ENCODE results near the gene TST.

TST gene

GRCh38 chr22:37047006-37047405 lies 27.8 kb upstream of the TST start:
- Mint-ChIP-seq H3K4me1 (peaks cover 2% of the 10 kb centered on the region), H3K36me3 (no peaks in the 10 kb centered on the region), H3K4me3 (no peak overlapping the region), H3K27ac (no peak overlapping the region), H3K9me3 (no peaks in the 10 kb centered on the region), H3K27me3 (no peaks in the 10 kb centered on the region)
- no peak for DNase-seq (ENCODE audit: low spot score in 2 of 2)
- ATAC-seq (ENCODE audit: low read depth) = no peak

DNA sequence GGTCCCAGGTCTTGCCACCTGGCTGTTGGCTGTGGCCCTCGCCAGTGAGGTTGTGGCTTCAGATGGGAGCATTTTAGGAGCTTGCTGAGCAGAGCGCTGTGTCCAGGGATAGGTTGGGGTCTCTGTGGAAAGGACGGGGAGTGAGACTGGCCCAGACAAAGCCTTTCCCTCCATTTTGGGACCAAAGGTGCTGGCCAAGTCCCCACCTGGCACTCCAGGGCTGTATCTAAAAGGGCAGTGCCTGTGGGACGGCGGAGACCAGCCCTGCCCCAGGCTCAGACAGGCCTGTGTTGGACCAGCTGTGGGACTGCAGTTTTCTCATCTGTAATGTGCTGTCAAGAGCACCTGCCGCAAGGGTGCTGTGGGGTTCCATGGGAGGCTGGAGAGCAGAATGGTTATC lies 27.3 kb upstream of the TST start:
- no peaks in the 10 kb centered on the region for H3K9me3 Mint-ChIP-seq
- H3K27ac Mint-ChIP-seq = no peak overlapping the region
- DNase-seq (ENCODE audit: low spot score in 2 of 2) (no peak), ATAC-seq (ENCODE audit: low read depth) (no peak)
- peaks cover 2% of the 10 kb centered on the region for H3K4me1 Mint-ChIP-seq
- H3K4me3 Mint-ChIP-seq = no peak overlapping the region
- no peaks in the 10 kb centered on the region for H3K36me3 Mint-ChIP-seq
- peaks cover under 1% of the 10 kb centered on the region for H3K27me3 Mint-ChIP-seq

DNA sequence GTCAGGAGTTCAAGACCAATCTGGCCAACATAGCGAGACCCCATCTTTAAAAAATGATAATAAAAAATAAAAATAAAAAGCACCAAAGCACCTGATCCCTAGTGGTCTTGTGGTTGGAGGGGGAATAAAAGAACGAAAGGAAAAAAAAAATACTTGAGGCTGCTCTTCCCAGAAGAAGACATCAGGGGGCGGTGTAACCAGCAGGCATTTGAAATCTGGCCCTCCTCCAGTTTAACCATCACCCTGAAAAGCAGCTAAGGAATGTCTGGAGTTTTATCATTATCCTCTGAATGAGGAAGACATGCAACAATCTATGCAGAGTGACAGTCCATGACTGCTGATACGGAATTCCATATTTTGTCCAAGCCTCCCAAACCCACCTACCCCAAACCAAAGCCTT lies 26.7 kb upstream of the TST start:
- H3K9me3 Mint-ChIP-seq = no peaks in the 10 kb centered on the region
- peaks cover 2% of the 10 kb centered on the region for H3K4me1 Mint-ChIP-seq
- H3K27ac Mint-ChIP-seq = no peak overlapping the region
- H3K36me3 Mint-ChIP-seq = no peaks in the 10 kb centered on the region
- ATAC-seq (ENCODE audit: low read depth) = no peak
- no peak overlapping the region for H3K4me3 Mint-ChIP-seq
- H3K27me3 Mint-ChIP-seq = peaks cover 3% of the 10 kb centered on the region
- no peak for DNase-seq (ENCODE audit: low spot score in 2 of 2)

DNA sequence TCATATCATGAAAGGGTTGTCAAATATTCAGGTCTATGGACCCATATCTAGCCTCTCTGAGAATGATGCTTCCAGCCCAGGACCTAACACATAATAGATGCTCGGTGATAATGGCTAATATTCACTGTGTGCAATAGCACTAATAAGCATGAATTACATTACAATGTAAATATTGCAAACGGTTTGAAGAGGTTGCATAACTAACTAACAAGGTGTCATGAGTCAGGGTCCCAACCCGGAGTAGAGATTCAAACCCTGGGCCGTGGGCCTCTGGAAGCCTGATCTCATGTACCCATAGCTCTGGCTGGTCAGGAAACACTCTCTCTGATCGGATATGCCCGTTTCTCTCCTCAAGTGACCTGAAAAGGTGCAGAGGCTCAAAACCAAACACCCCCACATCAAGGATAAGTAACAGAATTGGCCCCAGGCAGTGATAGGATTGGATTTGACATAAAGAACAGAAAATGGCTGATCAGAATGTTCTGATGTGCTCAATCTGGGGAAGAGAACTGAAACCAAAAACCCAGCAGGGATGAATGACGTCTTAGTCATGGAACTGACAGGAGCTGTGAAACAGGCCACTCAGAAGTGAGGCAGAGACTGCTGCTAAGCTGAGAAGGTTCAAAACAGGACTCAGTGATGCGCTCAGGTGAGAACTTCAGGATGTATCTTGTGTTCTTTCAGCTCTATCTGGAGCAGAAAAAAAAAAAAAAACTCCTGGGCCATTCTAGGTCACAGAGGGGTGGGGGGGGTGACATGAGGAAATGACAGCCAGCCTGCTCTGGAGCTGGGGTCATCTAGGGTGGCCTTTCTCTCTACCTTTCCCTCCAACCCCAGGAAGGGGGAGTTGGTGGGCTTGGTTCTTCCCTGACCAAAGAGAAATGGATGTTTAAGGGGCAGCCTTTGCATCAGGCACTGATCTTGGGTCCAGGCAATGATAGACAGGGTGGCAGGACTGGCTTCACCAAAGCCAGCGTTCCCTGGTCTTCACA lies 25.7 kb upstream of the TST start:
- Mint-ChIP-seq H3K27ac (no peak overlapping the region), H3K27me3 (peaks cover 6% of the 10 kb centered on the region), H3K9me3 (no peaks in the 10 kb centered on the region), H3K4me3 (no peak overlapping the region), H3K36me3 (no peaks in the 10 kb centered on the region), H3K4me1 (peaks cover 2% of the 10 kb centered on the region)
- DNase-seq (ENCODE audit: low spot score in 2 of 2) (no peak), ATAC-seq (ENCODE audit: low read depth) (peak; percentile 59)

DNA sequence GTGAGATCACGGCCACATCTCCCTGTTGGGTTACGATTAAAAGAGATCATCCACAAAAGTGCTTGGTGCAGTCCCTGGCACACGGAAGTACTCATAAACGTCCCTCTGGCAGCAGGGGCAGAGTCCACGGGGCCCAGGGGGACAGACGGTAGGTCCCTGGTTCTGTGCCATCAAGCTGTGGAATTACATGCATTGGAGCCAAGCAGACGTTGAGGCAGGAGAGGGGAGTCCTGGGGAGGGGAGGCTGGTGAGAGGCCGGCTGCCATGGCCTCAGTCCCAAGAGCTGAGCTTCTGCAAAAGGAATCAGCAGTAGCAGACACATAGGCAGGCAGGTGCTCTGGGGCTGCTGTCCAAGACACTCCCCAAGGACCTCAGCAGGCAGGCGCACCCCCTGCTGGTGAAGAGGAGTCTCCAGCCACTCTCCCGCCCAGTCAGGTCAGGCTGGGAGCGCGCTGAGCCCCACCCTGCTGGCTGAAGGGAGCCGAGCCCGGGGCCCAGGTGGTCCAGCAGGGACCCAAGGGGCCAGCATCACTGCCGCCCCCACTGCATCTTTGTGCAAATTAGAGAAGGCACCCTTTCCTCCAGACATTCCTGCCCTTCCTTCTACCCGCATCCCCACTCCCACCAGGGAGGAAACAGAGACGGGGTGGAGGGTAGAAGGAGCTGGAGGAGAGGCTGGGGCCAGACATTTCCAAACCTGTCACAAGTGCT lies 24.7 kb upstream of the TST start:
- Mint-ChIP-seq H3K9me3 (no peaks in the 10 kb centered on the region), H3K27me3 (peaks cover 6% of the 10 kb centered on the region), H3K4me3 (no peak overlapping the region), H3K4me1 (peaks cover 2% of the 10 kb centered on the region), H3K27ac (no peak overlapping the region), H3K36me3 (no peaks in the 10 kb centered on the region)
- ATAC-seq (ENCODE audit: low read depth) (peak; percentile 94), DNase-seq (ENCODE audit: low spot score in 2 of 2) (peak; percentile 44 to 56)

- peaks cover 2% of the 10 kb centered on the region for H3K4me1 Mint-ChIP-seq
- peaks cover 6% of the 10 kb centered on the region for H3K27me3 Mint-ChIP-seq
- no peak overlapping the region for H3K4me3 Mint-ChIP-seq
- H3K27ac Mint-ChIP-seq = no peak overlapping the region
- no peaks in the 10 kb centered on the region for H3K9me3 Mint-ChIP-seq
- H3K36me3 Mint-ChIP-seq = no peaks in the 10 kb centered on the region
- ATAC-seq (ENCODE audit: low read depth) (no peak), DNase-seq (ENCODE audit: low spot score in 2 of 2) (no peak)
These were observed 24.1 kb upstream of the TST start for GRCh38 chr22:37043209-37043827.

DNA sequence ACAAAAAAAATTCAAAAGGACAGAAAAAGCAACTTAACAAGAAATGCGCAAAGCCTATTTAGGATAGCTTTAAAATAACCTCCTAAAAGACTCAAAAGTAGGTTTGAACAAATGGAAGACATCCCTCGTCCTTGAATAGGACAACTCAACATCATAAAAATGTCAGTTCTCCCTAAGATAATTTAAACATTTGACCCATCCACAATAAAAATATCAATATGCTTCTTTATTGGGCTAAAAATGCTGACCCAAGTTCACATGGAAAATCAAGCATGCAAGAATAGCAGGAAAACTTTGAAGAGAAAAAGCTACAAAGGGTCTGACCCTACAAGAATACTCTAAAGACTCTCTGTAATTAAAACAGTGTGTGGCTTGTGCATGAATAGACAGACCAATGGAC lies 20.2 kb upstream of the TST start:
- DNase-seq (ENCODE audit: low spot score in 2 of 2) (no peak), ATAC-seq (ENCODE audit: low read depth) (no peak)
- Mint-ChIP-seq H3K4me1 (peaks cover 2% of the 10 kb centered on the region), H3K27ac (no peak overlapping the region), H3K4me3 (no peak overlapping the region), H3K9me3 (no peaks in the 10 kb centered on the region), H3K36me3 (no peaks in the 10 kb centered on the region), H3K27me3 (peaks cover 20% of the 10 kb centered on the region)

GRCh38 chr22:37037669-37038068 lies 18.4 kb upstream of the TST start:
- peaks cover 24% of the 10 kb centered on the region for H3K27me3 Mint-ChIP-seq
- H3K36me3 Mint-ChIP-seq = no peaks in the 10 kb centered on the region
- H3K4me1 Mint-ChIP-seq = no peaks in the 10 kb centered on the region
- H3K9me3 Mint-ChIP-seq = no peaks in the 10 kb centered on the region
- H3K4me3 Mint-ChIP-seq = no peak overlapping the region
- ATAC-seq (ENCODE audit: low read depth) = no peak
- no peak overlapping the region for H3K27ac Mint-ChIP-seq
- DNase-seq (ENCODE audit: low spot score in 2 of 2) = no peak

- Mint-ChIP-seq H3K27me3 (peaks cover 24% of the 10 kb centered on the region), H3K4me1 (no peaks in the 10 kb centered on the region), H3K4me3 (no peak overlapping the region), H3K9me3 (no peaks in the 10 kb centered on the region), H3K36me3 (no peaks in the 10 kb centered on the region), H3K27ac (no peak overlapping the region)
- ATAC-seq (ENCODE audit: low read depth) (no peak), DNase-seq (ENCODE audit: low spot score in 2 of 2) (no peak)
These were observed 17.6 kb upstream of the TST start for GRCh38 chr22:37036655-37037377.

GRCh38 chr22:37033605-37034430 lies 14.6 kb upstream of the TST start:
- no peak for ATAC-seq (ENCODE audit: low read depth)
- no peaks in the 10 kb centered on the region for H3K9me3 Mint-ChIP-seq
- no peaks in the 10 kb centered on the region for H3K4me1 Mint-ChIP-seq
- no peak overlapping the region for H3K27ac Mint-ChIP-seq
- H3K36me3 Mint-ChIP-seq = no peaks in the 10 kb centered on the region
- no peak for DNase-seq (ENCODE audit: low spot score in 2 of 2)
- peaks cover 18% of the 10 kb centered on the region for H3K27me3 Mint-ChIP-seq
- no peak overlapping the region for H3K4me3 Mint-ChIP-seq

- Mint-ChIP-seq H3K27ac (no peak overlapping the region), H3K9me3 (no peaks in the 10 kb centered on the region), H3K4me3 (no peak overlapping the region), H3K36me3 (no peaks in the 10 kb centered on the region), H3K4me1 (no peaks in the 10 kb centered on the region), H3K27me3 (peaks cover 18% of the 10 kb centered on the region)
- ATAC-seq (ENCODE audit: low read depth) (no peak), DNase-seq (ENCODE audit: low spot score in 2 of 2) (no peak)
These were observed 13.6 kb upstream of the TST start for GRCh38 chr22:37032535-37033460.

- DNase-seq (ENCODE audit: low spot score in 2 of 2) = no peak
- peaks cover 3% of the 10 kb centered on the region for H3K36me3 Mint-ChIP-seq
- no peak overlapping the region for H3K27ac Mint-ChIP-seq
These were observed 12.9 kb upstream of the TST start for GRCh38 chr22:37032134-37032534.

More at GRCh38 chr22:37032134-37032534, 12.9 kb upstream of the TST start:
- Mint-ChIP-seq H3K27me3 (peaks cover 13% of the 10 kb centered on the region), H3K4me3 (no peak overlapping the region), H3K9me3 (no peaks in the 10 kb centered on the region), H3K4me1 (no peaks in the 10 kb centered on the region)
- no peak for ATAC-seq (ENCODE audit: low read depth)
